K562 (cell line): ENCODE measurements around the gene LRRC8E.

Source experiments
- IRF1 ChIP-seq: sonication (generic); formaldehyde crosslinking; IDR thresholded peaks from 2 replicates; pipeline ENCODE4 v1.8.0; 2022; ENCODE audit warnings: missing genetic modification reagents, mild to moderate bottlenecking, borderline replicate concordance
- POLR2AphosphoS2 ChIP-seq: IDR thresholded peaks from 2 replicates; pipeline ENCODE4 v1.6.1; 2012; ENCODE audit warnings: low read length, improper control_type of control experiment
- RAD21 ChIP-seq, 2 experiments: fragments of 250-450 bp in 1 of 2; fragments of 450-650 bp in 1 of 2; sonication (Bioruptor Pico) in 1 of 2; formaldehyde crosslinking in 1 of 2; IDR thresholded peaks in 1 of 2; conservative IDR thresholded peaks in 1 of 2; 2 replicates each; pipeline versions ENCODE4 v1.4.0 to v1.8.0; 2020 to 2022; ENCODE audit warnings: mild to moderate bottlenecking in 2 of 2, moderate library complexity in 1 of 2
- USF2 ChIP-seq: sonication (generic); formaldehyde crosslinking; IDR thresholded peaks from 2 replicates; pipeline ENCODE4 v1.5.0; 2020; ENCODE audit warnings: missing genetic modification reagents
- ZHX1 ChIP-seq: fragments of 150-350 bp; conservative IDR thresholded peaks from 2 replicates; pipeline ENCODE4 v1.6.1; 2014; ENCODE audit warnings: low read length

DNA sequence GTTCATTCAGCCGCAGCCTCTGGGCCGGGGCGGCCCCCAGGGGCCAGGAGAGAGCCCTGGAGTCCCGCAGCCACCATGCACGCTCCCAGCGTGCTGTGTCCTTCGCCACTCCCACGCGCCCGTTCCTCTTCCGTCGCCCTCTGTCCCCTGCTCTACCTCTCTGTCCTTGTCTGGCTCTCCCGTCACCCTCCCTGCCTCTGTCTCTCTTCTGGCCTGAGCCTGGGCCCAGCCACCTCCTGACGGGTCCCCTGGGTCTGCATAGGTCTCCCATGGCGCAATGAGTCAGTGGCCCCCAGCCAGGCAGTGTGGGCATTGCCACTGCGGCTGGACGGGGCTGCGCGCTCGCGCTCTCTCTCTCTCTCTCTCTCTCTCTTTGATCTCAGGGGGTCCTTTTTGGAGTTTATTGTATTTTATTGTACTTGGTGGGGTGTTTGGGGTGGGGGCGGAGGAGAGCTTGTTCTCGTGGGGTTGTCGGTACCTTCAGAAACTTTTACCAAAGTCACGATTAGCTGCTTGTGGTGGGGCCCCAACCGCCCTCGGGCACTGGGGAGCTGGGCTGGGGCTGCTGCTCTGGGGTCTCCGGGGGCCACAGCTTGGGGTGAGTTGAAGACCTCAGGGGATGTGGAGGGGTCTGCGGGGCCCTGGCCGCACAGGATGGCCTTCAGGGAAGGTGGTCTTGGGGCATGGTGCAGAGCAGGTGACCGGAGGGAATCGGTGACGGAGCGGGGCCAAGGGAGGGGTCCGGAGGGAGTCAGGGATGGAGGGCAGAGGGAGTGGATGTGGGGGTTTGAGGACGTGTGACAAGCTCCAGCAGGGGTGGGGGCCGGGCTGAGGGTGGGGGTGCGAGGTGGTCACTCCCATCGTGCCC is 24.6 kb downstream of the LRRC8E start:
- no peak for TF ChIP-seq USF2 (CRISPR knock-in tag)
- no peak for TF ChIP-seq IRF1 (CRISPR knock-in tag)
- TF ChIP-seq POLR2AphosphoS2 = no peak
- TF ChIP-seq RAD21 (CRISPR knock-in tag; conservative IDR thresholded peaks at IDR 0.05 in 1 of 2, IDR thresholded peaks at IDR 0.05 in 1 of 2) = no peak
- no peak for TF ChIP-seq ZHX1
